ENCODE results near the gene PFAS. TPM values are rescaled to one million over a fixed set of nuclear protein-coding genes. Genes with fewer than 3 reads are reported as not detected.

The PFAS gene
- total and polyA plus RNA-seq, 2 of the 8 experiments (the other 6 are each of a cell fraction or from before 2014, with no cell fraction given), result 88.4 to 248 TPM

- TF ChIP-seq, protein P1, sequence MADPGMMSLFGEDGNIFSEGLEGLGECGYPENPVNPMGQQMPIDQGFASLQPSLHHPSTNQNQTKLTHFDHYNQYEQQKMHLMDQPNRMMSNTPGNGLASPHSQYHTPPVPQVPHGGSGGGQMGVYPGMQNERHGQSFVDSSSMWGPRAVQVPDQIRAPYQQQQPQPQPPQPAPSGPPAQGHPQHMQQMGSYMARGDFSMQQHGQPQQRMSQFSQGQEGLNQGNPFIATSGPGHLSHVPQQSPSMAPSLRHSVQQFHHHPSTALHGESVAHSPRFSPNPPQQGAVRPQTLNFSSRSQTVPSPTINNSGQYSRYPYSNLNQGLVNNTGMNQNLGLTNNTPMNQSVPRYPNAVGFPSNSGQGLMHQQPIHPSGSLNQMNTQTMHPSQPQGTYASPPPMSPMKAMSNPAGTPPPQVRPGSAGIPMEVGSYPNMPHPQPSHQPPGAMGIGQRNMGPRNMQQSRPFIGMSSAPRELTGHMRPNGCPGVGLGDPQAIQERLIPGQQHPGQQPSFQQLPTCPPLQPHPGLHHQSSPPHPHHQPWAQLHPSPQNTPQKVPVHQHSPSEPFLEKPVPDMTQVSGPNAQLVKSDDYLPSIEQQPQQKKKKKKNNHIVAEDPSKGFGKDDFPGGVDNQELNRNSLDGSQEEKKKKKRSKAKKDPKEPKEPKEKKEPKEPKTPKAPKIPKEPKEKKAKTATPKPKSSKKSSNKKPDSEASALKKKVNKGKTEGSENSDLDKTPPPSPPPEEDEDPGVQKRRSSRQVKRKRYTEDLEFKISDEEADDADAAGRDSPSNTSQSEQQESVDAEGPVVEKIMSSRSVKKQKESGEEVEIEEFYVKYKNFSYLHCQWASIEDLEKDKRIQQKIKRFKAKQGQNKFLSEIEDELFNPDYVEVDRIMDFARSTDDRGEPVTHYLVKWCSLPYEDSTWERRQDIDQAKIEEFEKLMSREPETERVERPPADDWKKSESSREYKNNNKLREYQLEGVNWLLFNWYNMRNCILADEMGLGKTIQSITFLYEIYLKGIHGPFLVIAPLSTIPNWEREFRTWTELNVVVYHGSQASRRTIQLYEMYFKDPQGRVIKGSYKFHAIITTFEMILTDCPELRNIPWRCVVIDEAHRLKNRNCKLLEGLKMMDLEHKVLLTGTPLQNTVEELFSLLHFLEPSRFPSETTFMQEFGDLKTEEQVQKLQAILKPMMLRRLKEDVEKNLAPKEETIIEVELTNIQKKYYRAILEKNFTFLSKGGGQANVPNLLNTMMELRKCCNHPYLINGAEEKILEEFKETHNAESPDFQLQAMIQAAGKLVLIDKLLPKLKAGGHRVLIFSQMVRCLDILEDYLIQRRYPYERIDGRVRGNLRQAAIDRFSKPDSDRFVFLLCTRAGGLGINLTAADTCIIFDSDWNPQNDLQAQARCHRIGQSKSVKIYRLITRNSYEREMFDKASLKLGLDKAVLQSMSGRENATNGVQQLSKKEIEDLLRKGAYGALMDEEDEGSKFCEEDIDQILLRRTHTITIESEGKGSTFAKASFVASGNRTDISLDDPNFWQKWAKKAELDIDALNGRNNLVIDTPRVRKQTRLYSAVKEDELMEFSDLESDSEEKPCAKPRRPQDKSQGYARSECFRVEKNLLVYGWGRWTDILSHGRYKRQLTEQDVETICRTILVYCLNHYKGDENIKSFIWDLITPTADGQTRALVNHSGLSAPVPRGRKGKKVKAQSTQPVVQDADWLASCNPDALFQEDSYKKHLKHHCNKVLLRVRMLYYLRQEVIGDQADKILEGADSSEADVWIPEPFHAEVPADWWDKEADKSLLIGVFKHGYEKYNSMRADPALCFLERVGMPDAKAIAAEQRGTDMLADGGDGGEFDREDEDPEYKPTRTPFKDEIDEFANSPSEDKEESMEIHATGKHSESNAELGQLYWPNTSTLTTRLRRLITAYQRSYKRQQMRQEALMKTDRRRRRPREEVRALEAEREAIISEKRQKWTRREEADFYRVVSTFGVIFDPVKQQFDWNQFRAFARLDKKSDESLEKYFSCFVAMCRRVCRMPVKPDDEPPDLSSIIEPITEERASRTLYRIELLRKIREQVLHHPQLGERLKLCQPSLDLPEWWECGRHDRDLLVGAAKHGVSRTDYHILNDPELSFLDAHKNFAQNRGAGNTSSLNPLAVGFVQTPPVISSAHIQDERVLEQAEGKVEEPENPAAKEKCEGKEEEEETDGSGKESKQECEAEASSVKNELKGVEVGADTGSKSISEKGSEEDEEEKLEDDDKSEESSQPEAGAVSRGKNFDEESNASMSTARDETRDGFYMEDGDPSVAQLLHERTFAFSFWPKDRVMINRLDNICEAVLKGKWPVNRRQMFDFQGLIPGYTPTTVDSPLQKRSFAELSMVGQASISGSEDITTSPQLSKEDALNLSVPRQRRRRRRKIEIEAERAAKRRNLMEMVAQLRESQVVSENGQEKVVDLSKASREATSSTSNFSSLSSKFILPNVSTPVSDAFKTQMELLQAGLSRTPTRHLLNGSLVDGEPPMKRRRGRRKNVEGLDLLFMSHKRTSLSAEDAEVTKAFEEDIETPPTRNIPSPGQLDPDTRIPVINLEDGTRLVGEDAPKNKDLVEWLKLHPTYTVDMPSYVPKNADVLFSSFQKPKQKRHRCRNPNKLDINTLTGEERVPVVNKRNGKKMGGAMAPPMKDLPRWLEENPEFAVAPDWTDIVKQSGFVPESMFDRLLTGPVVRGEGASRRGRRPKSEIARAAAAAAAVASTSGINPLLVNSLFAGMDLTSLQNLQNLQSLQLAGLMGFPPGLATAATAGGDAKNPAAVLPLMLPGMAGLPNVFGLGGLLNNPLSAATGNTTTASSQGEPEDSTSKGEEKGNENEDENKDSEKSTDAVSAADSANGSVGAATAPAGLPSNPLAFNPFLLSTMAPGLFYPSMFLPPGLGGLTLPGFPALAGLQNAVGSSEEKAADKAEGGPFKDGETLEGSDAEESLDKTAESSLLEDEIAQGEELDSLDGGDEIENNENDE (IDR thresholded peaks at IDR 0.05; ENCODE audit: insufficient replicate concordance, low read length), result no peak
- no peak for TF ChIP-seq MAX (IDR thresholded peaks at IDR 0.05)
These were observed 13.4 kb upstream of the PFAS start (continued) for GRCh38 chr17:8235676-8236075.
